HG03439 (cell line): ENCODE data around the gene PIGO.

Experiments
- ATAC-seq: cut with Tn5 transposase; IDR thresholded peaks from one replicate; pipeline ENCODE4 v1.9.1; 2021; ENCODE audit warnings: mild to moderate bottlenecking, moderate library complexity; ENCODE audit not compliant: unreplicated experiment

The PIGO gene

GRCh38 chr9:35072461-35073278 is 23.7 kb downstream of the PIGO start, which contains the start of gene VCP:
TSS of gene VCP (minus strand) at chr9:35072625. CDS start at chr9:35072353, 272 bp downstream.
- peak; percentile 85 for ATAC-seq

- peak; percentile 51 for ATAC-seq
These were observed 24.5 kb downstream of the PIGO start for GRCh38 chr9:35071814-35072460.

- ATAC-seq = no peak
These were observed 25.3 kb downstream of the PIGO start for GRCh38 chr9:35070823-35071813.

- ATAC-seq = no peak
These were observed 27.4 kb downstream of the PIGO start for GRCh38 chr9:35069020-35069419.

- no peak for ATAC-seq
These were observed 29.3 kb downstream of the PIGO start for GRCh38 chr9:35067056-35067455.

GRCh38 chr9:35060548-35061207 is 35.7 kb downstream of the PIGO start:
- ATAC-seq = no peak

GRCh38 chr9:35059438-35059837 is 37.0 kb downstream of the PIGO start:
- ATAC-seq = no peak

- no peak for ATAC-seq
These were observed 39.1 kb downstream of the PIGO start for GRCh38 chr9:35057271-35057620.

- no peak for ATAC-seq
These were observed 39.7 kb downstream of the PIGO start for GRCh38 chr9:35056571-35057270.

- no peak for ATAC-seq
These were observed 41.3 kb downstream of the PIGO start for GRCh38 chr9:35054871-35055644.

- no peak for ATAC-seq
These were observed 42.1 kb downstream of the PIGO start for GRCh38 chr9:35054185-35054835.

- ATAC-seq = no peak
These were observed 45.1 kb downstream of the PIGO start for GRCh38 chr9:35051069-35051967.

- ATAC-seq = no peak
These were observed 47.9 kb downstream of the PIGO start for GRCh38 chr9:35048511-35048910.

GRCh38 chr9:35044071-35044470 is 52.3 kb downstream of the PIGO start:
- no peak for ATAC-seq

GRCh38 chr9:35042891-35043545 is 53.4 kb downstream of the PIGO start:
- ATAC-seq = no peak

- ATAC-seq = no peak
These were observed 54.2 kb downstream of the PIGO start for GRCh38 chr9:35042081-35042604.
